HEK293 (cell line): ENCODE measurements around the gene TSPOAP1.

Source experiments
- EGR2 ChIP-seq: fragments of 450-650 bp; formaldehyde crosslinking; IDR thresholded peaks from 2 replicates; pipeline ENCODE4 v1.5.1; 2016; ENCODE audit warnings: low read depth, missing biosample characterization, missing genetic modification characterization
- ZNF292 ChIP-seq: fragments of 450-650 bp; formaldehyde crosslinking; IDR thresholded peaks from 2 replicates; pipeline ENCODE4 v1.5.1; 2016; ENCODE audit warnings: low read depth, missing biosample characterization, missing genetic modification characterization, borderline replicate concordance
- TF ChIP-seq, protein P1 (sequence below): fragments of 450-650 bp; formaldehyde crosslinking; IDR thresholded peaks from 2 replicates; pipeline ENCODE4 v1.5.1; 2016; ENCODE audit warnings: missing biosample characterization, missing genetic modification characterization
- TF ChIP-seq, protein P2 (sequence below): fragments of 450-650 bp; formaldehyde crosslinking; IDR thresholded peaks from 2 replicates; pipeline ENCODE4 v1.5.1; 2017; ENCODE audit warnings: missing biosample characterization, missing genetic modification characterization

- TF ChIP-seq, protein P1, sequence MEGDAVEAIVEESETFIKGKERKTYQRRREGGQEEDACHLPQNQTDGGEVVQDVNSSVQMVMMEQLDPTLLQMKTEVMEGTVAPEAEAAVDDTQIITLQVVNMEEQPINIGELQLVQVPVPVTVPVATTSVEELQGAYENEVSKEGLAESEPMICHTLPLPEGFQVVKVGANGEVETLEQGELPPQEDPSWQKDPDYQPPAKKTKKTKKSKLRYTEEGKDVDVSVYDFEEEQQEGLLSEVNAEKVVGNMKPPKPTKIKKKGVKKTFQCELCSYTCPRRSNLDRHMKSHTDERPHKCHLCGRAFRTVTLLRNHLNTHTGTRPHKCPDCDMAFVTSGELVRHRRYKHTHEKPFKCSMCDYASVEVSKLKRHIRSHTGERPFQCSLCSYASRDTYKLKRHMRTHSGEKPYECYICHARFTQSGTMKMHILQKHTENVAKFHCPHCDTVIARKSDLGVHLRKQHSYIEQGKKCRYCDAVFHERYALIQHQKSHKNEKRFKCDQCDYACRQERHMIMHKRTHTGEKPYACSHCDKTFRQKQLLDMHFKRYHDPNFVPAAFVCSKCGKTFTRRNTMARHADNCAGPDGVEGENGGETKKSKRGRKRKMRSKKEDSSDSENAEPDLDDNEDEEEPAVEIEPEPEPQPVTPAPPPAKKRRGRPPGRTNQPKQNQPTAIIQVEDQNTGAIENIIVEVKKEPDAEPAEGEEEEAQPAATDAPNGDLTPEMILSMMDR (tag by site-specific recombination): no peak
- TF ChIP-seq EGR2 (tag by site-specific recombination) (peak; percentile 18; the same call in 1 of the 2 replicates), ZNF292 (tag by site-specific recombination) (no peak)
- TF ChIP-seq, protein P2, sequence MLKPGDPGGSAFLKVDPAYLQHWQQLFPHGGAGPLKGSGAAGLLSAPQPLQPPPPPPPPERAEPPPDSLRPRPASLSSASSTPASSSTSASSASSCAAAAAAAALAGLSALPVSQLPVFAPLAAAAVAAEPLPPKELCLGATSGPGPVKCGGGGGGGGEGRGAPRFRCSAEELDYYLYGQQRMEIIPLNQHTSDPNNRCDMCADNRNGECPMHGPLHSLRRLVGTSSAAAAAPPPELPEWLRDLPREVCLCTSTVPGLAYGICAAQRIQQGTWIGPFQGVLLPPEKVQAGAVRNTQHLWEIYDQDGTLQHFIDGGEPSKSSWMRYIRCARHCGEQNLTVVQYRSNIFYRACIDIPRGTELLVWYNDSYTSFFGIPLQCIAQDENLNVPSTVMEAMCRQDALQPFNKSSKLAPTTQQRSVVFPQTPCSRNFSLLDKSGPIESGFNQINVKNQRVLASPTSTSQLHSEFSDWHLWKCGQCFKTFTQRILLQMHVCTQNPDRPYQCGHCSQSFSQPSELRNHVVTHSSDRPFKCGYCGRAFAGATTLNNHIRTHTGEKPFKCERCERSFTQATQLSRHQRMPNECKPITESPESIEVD (tag by site-specific recombination): no peak
These were observed 59.6 kb downstream of the TSPOAP1 start for GRCh38 chr17:58268774-58269556.
